GM23338 (cell line): ENCODE data around the gene FGD4. TPM values are rescaled to one million over a fixed set of nuclear protein-coding genes. Genes with fewer than 3 reads are reported as not detected.

Source experiments
- ATAC-seq: fragments of 200-7000 bp; cut with Tn5 transposase; 3 replicates; pipeline ENCODE4 v1.9.1; 2020
- DNase-seq: peaks from one replicate; pipeline ENCODE4 v3.0.0-alpha.2; 2015; ENCODE audit warnings: low spot score
- H2AFZ ChIP-seq: fragments of 200-600 bp; sonication (generic); 2 replicates; pipeline ENCODE4 v1.8.0; 2016; ENCODE audit warnings: antibody characterized with exemption, mild to moderate bottlenecking, moderate library complexity
- H3F3A ChIP-seq: fragments of 200-600 bp; sonication (generic); replicated peaks from 2 replicates; pipeline ENCODE4 v1.8.0; 2017; ENCODE audit warnings: antibody characterized with exemption, mixed run types, low read depth
- H3K27ac ChIP-seq: fragments of 200-600 bp; sonication (generic); 2 replicates; pipeline ENCODE4 v1.6.1; 2016; ENCODE audit warnings: low read depth
- H3K27me3 ChIP-seq: fragments of 200-600 bp; sonication (generic); 2 replicates; pipeline ENCODE4 v1.8.0; 2016; ENCODE audit warnings: mild to moderate bottlenecking, mixed run types, moderate library complexity; ENCODE audit not compliant: insufficient read depth
- H3K36me3 ChIP-seq: fragments of 200-600 bp; sonication (generic); 2 replicates; pipeline ENCODE4 v1.8.0; 2016; ENCODE audit warnings: mild to moderate bottlenecking; ENCODE audit not compliant: insufficient read depth
- H3K4me1 ChIP-seq: fragments of 200-600 bp; sonication (generic); 2 replicates; pipeline ENCODE4 v1.8.0; 2016; ENCODE audit warnings: mild to moderate bottlenecking, moderate library complexity; ENCODE audit not compliant: insufficient read depth
- H3K4me2 ChIP-seq: fragments of 200-600 bp; sonication (generic); 2 replicates; pipeline ENCODE4 v1.7.1; 2017; ENCODE audit warnings: mixed run types
- H3K4me3 ChIP-seq: fragments of 200-600 bp; sonication (generic); 2 replicates; pipeline ENCODE4 v1.6.1; 2016; ENCODE audit warnings: mixed run types
- H3K79me2 ChIP-seq: fragments of 200-600 bp; sonication (generic); replicated peaks from 2 replicates; pipeline ENCODE4 v1.8.0; 2017; ENCODE audit warnings: mild to moderate bottlenecking; ENCODE audit not compliant: insufficient read depth
- H3K9me2 ChIP-seq: fragments of 200-600 bp; sonication (generic); 2 replicates; pipeline ENCODE4 v1.8.0; 2017; ENCODE audit not compliant: insufficient read depth
- H4K20me1 ChIP-seq: fragments of 200-600 bp; sonication (generic); replicated peaks from 2 replicates; pipeline ENCODE4 v1.8.0; 2017; ENCODE audit warnings: mild to moderate bottlenecking; ENCODE audit not compliant: insufficient read depth
- H3K27ac Mint-ChIP-seq: 2 replicates; pipeline ENCODE4 v1.8.0; 2020; ENCODE audit warnings: inconsistent platforms, mild to moderate bottlenecking, moderate library complexity, mixed read lengths
- H3K27me3 Mint-ChIP-seq: 3 replicates; pipeline ENCODE4 v1.8.0; 2022; ENCODE audit warnings: low read depth, mild to moderate bottlenecking, moderate library complexity, mixed read lengths, inconsistent platforms; ENCODE audit not compliant: insufficient read depth, poor library complexity
- H3K36me3 Mint-ChIP-seq: 3 replicates; pipeline ENCODE4 v1.8.0; 2021; ENCODE audit warnings: low read depth, mild to moderate bottlenecking, inconsistent platforms, moderate library complexity, mixed read lengths
- H3K4me1 Mint-ChIP-seq: 3 replicates; pipeline ENCODE4 v1.8.0; 2020; ENCODE audit warnings: mild to moderate bottlenecking, inconsistent platforms, mixed read lengths
- H3K4me3 Mint-ChIP-seq: 3 replicates; pipeline ENCODE4 v1.8.0; 2021; ENCODE audit warnings: moderate library complexity, mild to moderate bottlenecking, inconsistent platforms, mixed read lengths
- H3K9me3 Mint-ChIP-seq: 3 replicates; pipeline ENCODE4 v1.8.0; 2020; ENCODE audit warnings: moderate library complexity, mild to moderate bottlenecking, inconsistent platforms, mixed read lengths
- EZH2phosphoT487 ChIP-seq: fragments of 200-600 bp; sonication (generic); IDR thresholded peaks from one replicate; pipeline ENCODE4 v1.8.1; 2018; ENCODE audit warnings: antibody characterized with exemption; ENCODE audit not compliant: unreplicated experiment
- NANOG ChIP-seq: IDR thresholded peaks from 2 replicates; pipeline ENCODE4 v1.6.1; 2016; ENCODE audit warnings: antibody characterized with exemption, borderline replicate concordance
- POLR2AphosphoS5 ChIP-seq: IDR thresholded peaks from 2 replicates; pipeline ENCODE4 v1.6.1; 2016; ENCODE audit warnings: antibody characterized with exemption, low read depth
- STAT1 ChIP-seq: IDR thresholded peaks from one replicate; pipeline ENCODE4 v1.6.1; 2016; ENCODE audit warnings: antibody characterized with exemption; ENCODE audit not compliant: unreplicated experiment
- ZNF331 ChIP-seq: fragments of 250-450 bp; sonication (Bioruptor Pico); IDR thresholded peaks from 2 replicates; pipeline ENCODE4 v1.5.0; 2020; ENCODE audit warnings: low read depth, mild to moderate bottlenecking, moderate library complexity
- polyA plus RNA-seq: library from polyadenylated mRNA; unstranded; fragments of >200 nt; fragmentation: Nextera tagmentation; extraction: Ambion mirVana; gene quantifications from 2 replicates; pipeline ENCODE4 v1.2.1, GENCODE V29; 2016
- total RNA-seq: library from RNA; depleted of rRNA; stranded (reverse); fragments of >200 nt; shearing (Covaris generic); gene quantifications from 2 replicates; pipeline ENCODE4 v1.2.3, GENCODE V29; 2014
- TF ChIP-seq, protein P1 (sequence below): fragments of 250-450 bp; sonication (Bioruptor Pico); IDR thresholded peaks from 2 replicates; pipeline ENCODE4 v1.5.0; 2020; ENCODE audit warnings: mild to moderate bottlenecking, moderate library complexity

Gene FGD4
- total and polyA plus RNA-seq, 2 experiments from 2014 or later: 24.3 to 54.3 TPM

DNA sequence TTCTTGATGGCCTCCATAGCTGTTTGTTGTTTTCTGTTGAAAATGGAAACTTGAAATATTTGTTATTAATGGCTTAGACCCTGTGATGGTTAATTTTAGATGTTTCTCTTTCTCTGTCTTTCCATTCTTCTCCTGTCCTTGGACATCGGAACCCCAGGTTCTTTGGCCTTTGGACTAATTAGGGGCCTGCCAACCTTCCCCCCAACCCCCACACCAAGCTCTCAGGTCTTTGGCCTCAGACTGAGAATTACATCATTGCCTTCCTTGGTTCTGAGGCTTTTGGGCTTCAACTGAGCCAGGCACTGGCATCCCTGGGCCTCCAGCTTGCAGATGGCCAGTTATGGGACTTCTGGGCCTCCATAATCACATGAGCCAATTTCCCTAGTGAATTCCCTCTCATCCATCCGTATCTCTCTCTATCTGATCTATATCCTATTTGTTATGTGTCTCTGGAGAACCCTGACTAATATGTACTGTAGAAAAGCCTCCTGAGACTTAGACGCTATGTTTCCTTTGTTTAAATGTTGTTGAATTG lies 71.6 kb downstream of the FGD4 start (continued):
- TF ChIP-seq, protein P1, sequence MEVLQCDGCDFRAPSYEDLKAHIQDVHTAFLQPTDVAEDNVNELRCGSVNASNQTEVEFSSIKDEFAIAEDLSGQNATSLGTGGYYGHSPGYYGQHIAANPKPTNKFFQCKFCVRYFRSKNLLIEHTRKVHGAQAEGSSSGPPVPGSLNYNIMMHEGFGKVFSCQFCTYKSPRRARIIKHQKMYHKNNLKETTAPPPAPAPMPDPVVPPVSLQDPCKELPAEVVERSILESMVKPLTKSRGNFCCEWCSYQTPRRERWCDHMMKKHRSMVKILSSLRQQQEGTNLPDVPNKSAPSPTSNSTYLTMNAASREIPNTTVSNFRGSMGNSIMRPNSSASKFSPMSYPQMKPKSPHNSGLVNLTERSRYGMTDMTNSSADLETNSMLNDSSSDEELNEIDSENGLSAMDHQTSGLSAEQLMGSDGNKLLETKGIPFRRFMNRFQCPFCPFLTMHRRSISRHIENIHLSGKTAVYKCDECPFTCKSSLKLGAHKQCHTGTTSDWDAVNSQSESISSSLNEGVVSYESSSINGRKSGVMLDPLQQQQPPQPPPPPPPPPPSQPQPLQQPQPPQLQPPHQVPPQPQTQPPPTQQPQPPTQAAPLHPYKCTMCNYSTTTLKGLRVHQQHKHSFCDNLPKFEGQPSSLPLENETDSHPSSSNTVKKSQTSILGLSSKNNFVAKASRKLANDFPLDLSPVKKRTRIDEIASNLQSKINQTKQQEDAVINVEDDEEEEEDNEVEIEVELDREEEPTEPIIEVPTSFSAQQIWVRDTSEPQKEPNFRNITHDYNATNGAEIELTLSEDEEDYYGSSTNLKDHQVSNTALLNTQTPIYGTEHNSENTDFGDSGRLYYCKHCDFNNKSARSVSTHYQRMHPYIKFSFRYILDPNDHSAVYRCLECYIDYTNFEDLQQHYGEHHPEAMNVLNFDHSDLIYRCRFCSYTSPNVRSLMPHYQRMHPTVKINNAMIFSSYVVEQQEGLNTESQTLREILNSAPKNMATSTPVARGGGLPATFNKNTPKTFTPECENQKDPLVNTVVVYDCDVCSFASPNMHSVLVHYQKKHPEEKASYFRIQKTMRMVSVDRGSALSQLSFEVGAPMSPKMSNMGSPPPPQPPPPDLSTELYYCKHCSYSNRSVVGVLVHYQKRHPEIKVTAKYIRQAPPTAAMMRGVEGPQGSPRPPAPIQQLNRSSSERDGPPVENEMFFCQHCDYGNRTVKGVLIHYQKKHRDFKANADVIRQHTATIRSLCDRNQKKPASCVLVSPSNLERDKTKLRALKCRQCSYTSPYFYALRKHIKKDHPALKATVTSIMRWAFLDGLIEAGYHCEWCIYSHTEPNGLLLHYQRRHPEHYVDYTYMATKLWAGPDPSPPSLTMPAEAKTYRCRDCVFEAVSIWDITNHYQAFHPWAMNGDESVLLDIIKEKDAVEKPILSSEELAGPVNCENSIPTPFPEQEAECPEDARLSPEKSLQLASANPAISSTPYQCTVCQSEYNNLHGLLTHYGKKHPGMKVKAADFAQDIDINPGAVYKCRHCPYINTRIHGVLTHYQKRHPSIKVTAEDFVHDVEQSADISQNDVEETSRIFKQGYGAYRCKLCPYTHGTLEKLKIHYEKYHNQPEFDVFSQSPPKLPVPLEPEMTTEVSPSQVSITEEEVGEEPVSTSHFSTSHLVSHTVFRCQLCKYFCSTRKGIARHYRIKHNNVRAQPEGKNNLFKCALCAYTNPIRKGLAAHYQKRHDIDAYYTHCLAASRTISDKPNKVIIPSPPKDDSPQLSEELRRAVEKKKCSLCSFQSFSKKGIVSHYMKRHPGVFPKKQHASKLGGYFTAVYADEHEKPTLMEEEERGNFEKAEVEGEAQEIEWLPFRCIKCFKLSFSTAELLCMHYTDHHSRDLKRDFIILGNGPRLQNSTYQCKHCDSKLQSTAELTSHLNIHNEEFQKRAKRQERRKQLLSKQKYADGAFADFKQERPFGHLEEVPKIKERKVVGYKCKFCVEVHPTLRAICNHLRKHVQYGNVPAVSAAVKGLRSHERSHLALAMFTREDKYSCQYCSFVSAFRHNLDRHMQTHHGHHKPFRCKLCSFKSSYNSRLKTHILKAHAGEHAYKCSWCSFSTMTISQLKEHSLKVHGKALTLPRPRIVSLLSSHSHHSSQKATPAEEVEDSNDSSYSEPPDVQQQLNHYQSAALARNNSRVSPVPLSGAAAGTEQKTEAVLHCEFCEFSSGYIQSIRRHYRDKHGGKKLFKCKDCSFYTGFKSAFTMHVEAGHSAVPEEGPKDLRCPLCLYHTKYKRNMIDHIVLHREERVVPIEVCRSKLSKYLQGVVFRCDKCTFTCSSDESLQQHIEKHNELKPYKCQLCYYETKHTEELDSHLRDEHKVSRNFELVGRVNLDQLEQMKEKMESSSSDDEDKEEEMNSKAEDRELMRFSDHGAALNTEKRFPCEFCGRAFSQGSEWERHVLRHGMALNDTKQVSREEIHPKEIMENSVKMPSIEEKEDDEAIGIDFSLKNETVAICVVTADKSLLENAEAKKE (CRISPR knock-in tag): no peak

DNA sequence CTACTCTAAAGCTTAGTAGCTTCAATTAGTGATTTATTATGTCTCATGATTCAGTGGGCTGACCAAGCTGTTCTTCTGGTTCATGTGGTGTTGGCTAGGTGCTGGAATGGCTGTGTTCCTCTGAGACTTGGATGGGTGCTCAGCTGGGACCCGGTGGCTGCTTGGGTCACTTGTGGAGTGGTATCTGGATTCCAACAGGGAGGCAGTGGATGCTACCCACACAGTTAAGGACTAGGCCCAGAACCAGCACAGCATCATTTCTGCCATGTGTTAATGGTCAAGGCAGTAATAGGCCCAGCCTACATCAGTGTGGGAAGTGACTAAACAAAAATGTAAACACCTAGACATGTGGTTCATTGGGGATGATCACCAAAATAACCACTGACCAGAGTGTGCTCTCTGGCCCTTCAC lies 72.2 kb downstream of the FGD4 start:
- Mint-ChIP-seq H3K27ac (peak overlapping the region; percentile 25; the same call in 1 of the 2 replicates), H3K36me3 (peaks cover 41% of the 10 kb centered on the region), H3K9me3 (no peaks in the 10 kb centered on the region), H3K27me3 (peaks cover 9% of the 10 kb centered on the region), H3K4me3 (no peak overlapping the region), H3K4me1 (peaks cover 11% of the 10 kb centered on the region; the same call in 2 of the 3 replicates)
- Histone ChIP-seq H3K27ac (no peak overlapping the region), H3K9me2 (peaks cover 7% of the 10 kb centered on the region; the same call in 1 of the 2 replicates), H4K20me1 (peaks cover 33% of the 10 kb centered on the region), H2AFZ (no peak overlapping the region), H3K4me2 (no peak overlapping the region), H3K36me3 (no peaks in the 10 kb centered on the region), H3K4me1 (peaks cover 6% of the 10 kb centered on the region; the same call in 1 of the 2 replicates), H3F3A (no peaks in the 10 kb centered on the region; the same call in 1 of the 2 replicates), H3K27me3 (no peaks in the 10 kb centered on the region), H3K4me3 (no peak overlapping the region), H3K79me2 (peaks cover 87% of the 10 kb centered on the region)
- no peak for ATAC-seq
- DNase-seq: no peak
- TF ChIP-seq ZNF331 (no peak), NANOG (no peak), STAT1 (no peak), POLR2AphosphoS5 (no peak), EZH2phosphoT487 (no peak)
- TF ChIP-seq, protein P1 (CRISPR knock-in tag): no peak
